B cell (primary cell): ENCODE results near the gene JSRP1.

Source experiments
- EZH2 ChIP-seq: IDR thresholded peaks from 2 replicates; pipeline ENCODE4 v1.6.1; 2012; ENCODE audit warnings: borderline replicate concordance, low read depth, mild to moderate bottlenecking, moderate library complexity, low read length; ENCODE audit not compliant: insufficient read depth, poor library complexity, severe bottlenecking
- TF ChIP-seq, protein P1 (sequence below): fragments of 200-600 bp; IDR thresholded peaks from one replicate; pipeline ENCODE4 v1.8.0; 2022; ENCODE audit warnings: antibody characterized with exemption, mild to moderate bottlenecking

GRCh38 chr19:2290441-2291184, 34.4 kb upstream of the JSRP1 start:
- TF ChIP-seq, protein P1, sequence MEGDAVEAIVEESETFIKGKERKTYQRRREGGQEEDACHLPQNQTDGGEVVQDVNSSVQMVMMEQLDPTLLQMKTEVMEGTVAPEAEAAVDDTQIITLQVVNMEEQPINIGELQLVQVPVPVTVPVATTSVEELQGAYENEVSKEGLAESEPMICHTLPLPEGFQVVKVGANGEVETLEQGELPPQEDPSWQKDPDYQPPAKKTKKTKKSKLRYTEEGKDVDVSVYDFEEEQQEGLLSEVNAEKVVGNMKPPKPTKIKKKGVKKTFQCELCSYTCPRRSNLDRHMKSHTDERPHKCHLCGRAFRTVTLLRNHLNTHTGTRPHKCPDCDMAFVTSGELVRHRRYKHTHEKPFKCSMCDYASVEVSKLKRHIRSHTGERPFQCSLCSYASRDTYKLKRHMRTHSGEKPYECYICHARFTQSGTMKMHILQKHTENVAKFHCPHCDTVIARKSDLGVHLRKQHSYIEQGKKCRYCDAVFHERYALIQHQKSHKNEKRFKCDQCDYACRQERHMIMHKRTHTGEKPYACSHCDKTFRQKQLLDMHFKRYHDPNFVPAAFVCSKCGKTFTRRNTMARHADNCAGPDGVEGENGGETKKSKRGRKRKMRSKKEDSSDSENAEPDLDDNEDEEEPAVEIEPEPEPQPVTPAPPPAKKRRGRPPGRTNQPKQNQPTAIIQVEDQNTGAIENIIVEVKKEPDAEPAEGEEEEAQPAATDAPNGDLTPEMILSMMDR = no peak
- no peak for TF ChIP-seq EZH2
